Activated CD4-positive, alpha-beta T cell treated with anti-CD3 and anti-CD28 coated beads, Interleukin-10, Interleukin-2, amounts not matched to agents 100 ng/mL and 50 ng/mL, durations not matched to agents 16 hours and 8 hours (primary cell): ENCODE measurements around the gene ATG5.
A peak's percentile ranks its signal among the peaks of the same experiment; 100 is the strongest.

Experiments used
- DNase-seq: peaks from one replicate; pipeline ENCODE4 v3.0.0-alpha.2; 2020

The ATG5 gene

GRCh38 chr6:106325336-106326178 is at the start of gene ATG5:
Gene ATG5, minus strand, starts transcription at chr6:106325760. Its CDS starts 9,552 bp downstream, at chr6:106316208.
- peak; percentile 100 for DNase-seq

GRCh38 chr6:106373502-106374239 is 48.1 kb upstream of the ATG5 start:
- DNase-seq: no peak

GRCh38 chr6:106372838-106373501 is 47.4 kb upstream of the ATG5 start:
- peak; percentile 20 for DNase-seq

- DNase-seq: no peak
Measured at GRCh38 chr6:106370639-106371038, 45.1 kb upstream of the ATG5 start.

- DNase-seq: no peak
Measured at GRCh38 chr6:106369739-106370138, 44.2 kb upstream of the ATG5 start.

- DNase-seq: no peak
Measured at GRCh38 chr6:106363401-106364138, 38.0 kb upstream of the ATG5 start.

- peak; percentile 7 for DNase-seq
Measured at GRCh38 chr6:106360989-106361430, 35.5 kb upstream of the ATG5 start.

GRCh38 chr6:106360410-106360988 is 34.9 kb upstream of the ATG5 start, which contains the start of gene CRYBG1:
Gene CRYBG1, plus strand, starts transcription at chr6:106360717. Its CDS starts 192 bp downstream, at chr6:106360909.
- DNase-seq: peak; percentile 67

GRCh38 chr6:106359959-106360409 is 34.4 kb upstream of the ATG5 start:
- DNase-seq: no peak

- DNase-seq: no peak
Measured at GRCh38 chr6:106356378-106356777, 30.8 kb upstream of the ATG5 start.

GRCh38 chr6:106347219-106347618 is 21.7 kb upstream of the ATG5 start:
- DNase-seq: no peak

- peak; percentile 68 for DNase-seq
Measured at GRCh38 chr6:106339334-106340029, 13.9 kb upstream of the ATG5 start.

- peak; percentile 62 for DNase-seq
Measured at GRCh38 chr6:106334646-106335448, 9.3 kb upstream of the ATG5 start.

GRCh38 chr6:106324726-106325335 is 729 bp downstream of the ATG5 start:
- no peak for DNase-seq

GRCh38 chr6:106321940-106322339 is 3.6 kb downstream of the ATG5 start:
- DNase-seq: no peak

GRCh38 chr6:106318851-106319250 is 6.7 kb downstream of the ATG5 start:
- DNase-seq: no peak

- DNase-seq: no peak
Measured at GRCh38 chr6:106318061-106318460, 7.5 kb downstream of the ATG5 start.

- peak; percentile 56 for DNase-seq
Measured at GRCh38 chr6:106316375-106316766, 9.2 kb downstream of the ATG5 start.

- DNase-seq: peak; percentile 24
Measured at GRCh38 chr6:106315765-106316374, 9.7 kb downstream of the ATG5 start.
